ENCODE data around the gene MYO1B.

DNA sequence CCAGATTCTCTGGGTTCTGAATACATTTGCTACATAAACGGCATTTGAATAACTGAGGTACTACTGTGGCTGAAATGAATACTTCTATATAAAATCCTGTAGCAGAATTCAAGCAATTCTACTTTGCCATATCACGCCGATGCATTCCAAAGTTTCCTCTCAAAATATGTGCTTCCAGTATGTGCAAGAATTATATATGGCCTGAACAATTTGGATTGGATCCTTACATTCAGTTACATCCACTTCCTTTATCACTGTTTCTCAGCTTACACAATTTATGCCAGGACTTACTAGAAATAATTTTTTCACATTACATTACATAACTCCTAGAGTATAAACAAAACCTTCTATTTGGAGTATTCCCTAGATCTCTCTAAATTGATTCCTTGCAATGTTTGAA lies 48.1 kb upstream of the MYO1B start:
- TF ChIP-seq, protein P1, sequence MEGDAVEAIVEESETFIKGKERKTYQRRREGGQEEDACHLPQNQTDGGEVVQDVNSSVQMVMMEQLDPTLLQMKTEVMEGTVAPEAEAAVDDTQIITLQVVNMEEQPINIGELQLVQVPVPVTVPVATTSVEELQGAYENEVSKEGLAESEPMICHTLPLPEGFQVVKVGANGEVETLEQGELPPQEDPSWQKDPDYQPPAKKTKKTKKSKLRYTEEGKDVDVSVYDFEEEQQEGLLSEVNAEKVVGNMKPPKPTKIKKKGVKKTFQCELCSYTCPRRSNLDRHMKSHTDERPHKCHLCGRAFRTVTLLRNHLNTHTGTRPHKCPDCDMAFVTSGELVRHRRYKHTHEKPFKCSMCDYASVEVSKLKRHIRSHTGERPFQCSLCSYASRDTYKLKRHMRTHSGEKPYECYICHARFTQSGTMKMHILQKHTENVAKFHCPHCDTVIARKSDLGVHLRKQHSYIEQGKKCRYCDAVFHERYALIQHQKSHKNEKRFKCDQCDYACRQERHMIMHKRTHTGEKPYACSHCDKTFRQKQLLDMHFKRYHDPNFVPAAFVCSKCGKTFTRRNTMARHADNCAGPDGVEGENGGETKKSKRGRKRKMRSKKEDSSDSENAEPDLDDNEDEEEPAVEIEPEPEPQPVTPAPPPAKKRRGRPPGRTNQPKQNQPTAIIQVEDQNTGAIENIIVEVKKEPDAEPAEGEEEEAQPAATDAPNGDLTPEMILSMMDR (IDR thresholded peaks at IDR 0.05), result no peak
- TF ChIP-seq POLR2A (IDR thresholded peaks at IDR 0.05) (no peak), EP300 (IDR thresholded peaks at IDR 0.05) (no peak)
